Measurements from ENCODE around the gene TMOD1.

- TF ChIP-seq ATF6 (CRISPR knock-in tag; IDR thresholded peaks at IDR 0.05) (no peak), NR2C2 (CRISPR knock-in tag; IDR thresholded peaks at IDR 0.05) (no peak)
These were observed 10.4 kb downstream of the TMOD1 start for GRCh38 chr9:97511655-97512427.

Data from WTC11 (cell line).